HUES64 (cell line): ENCODE measurements around the gene LYPLAL1.

ENCODE experiments used
- H3K27ac ChIP-seq: 2 replicates; pipeline ENCODE4 v1.7.0; 2013; ENCODE audit warnings: low read depth, low read length, inconsistent platforms
- H3K27me3 ChIP-seq: 2 replicates; pipeline ENCODE4 v1.6.1; 2013; ENCODE audit warnings: mild to moderate bottlenecking, low read length; ENCODE audit not compliant: insufficient read depth
- H3K36me3 ChIP-seq: 2 replicates; pipeline ENCODE4 v1.6.1; 2013; ENCODE audit warnings: mild to moderate bottlenecking, low read length; ENCODE audit not compliant: insufficient read depth
- H3K4me1 ChIP-seq: 2 replicates; pipeline ENCODE4 v1.6.1; 2013; ENCODE audit warnings: mild to moderate bottlenecking, low read length, moderate library complexity; ENCODE audit not compliant: insufficient read depth
- H3K4me3 ChIP-seq: 2 replicates; pipeline ENCODE4 v1.5.1; 2013; ENCODE audit warnings: mild to moderate bottlenecking, low read length, moderate library complexity
- H3K9ac ChIP-seq: 2 replicates; pipeline ENCODE4 v1.6.1; 2013; ENCODE audit warnings: mild to moderate bottlenecking, low read depth, low read length
- H3K9me3 ChIP-seq: 2 replicates; pipeline ENCODE4 v1.6.1; 2013; ENCODE audit warnings: low read depth, low read length; ENCODE audit not compliant: insufficient read depth
- WGBS: fragments of 150-250, 120-280 bp; methylation state at CpG from one replicate; pipeline ENCODE4 v1.1.7; 2013; ENCODE audit warnings: missing lambda C conversion rate; 5-methylcytosine and 5-hydroxymethylcytosine counted together

Gene LYPLAL1

GRCh38 chr1:219147571-219148019, 26.1 kb upstream of the LYPLAL1 start:
- H3K27me3 ChIP-seq, result no peaks in the 10 kb centered on the region
- H3K9ac ChIP-seq, result no peak overlapping the region
- 93% methylated on average over 1 of the region's 1 CpG for WGBS
- no peaks in the 10 kb centered on the region for H3K9me3 ChIP-seq
- no peak overlapping the region for H3K27ac ChIP-seq
- no peaks in the 10 kb centered on the region for H3K36me3 ChIP-seq
- H3K4me3 ChIP-seq, result no peak overlapping the region
- H3K4me1 ChIP-seq, result no peaks in the 10 kb centered on the region

- no peaks in the 10 kb centered on the region for H3K4me1 ChIP-seq
- no peaks in the 10 kb centered on the region for H3K36me3 ChIP-seq
- H3K9me3 ChIP-seq, result no peaks in the 10 kb centered on the region
- H3K9ac ChIP-seq, result no peak overlapping the region
- no peak overlapping the region for H3K4me3 ChIP-seq
- H3K27me3 ChIP-seq, result no peaks in the 10 kb centered on the region
- H3K27ac ChIP-seq, result no peak overlapping the region
Measured at GRCh38 chr1:219149009-219149577, 24.6 kb upstream of the LYPLAL1 start.

GRCh38 chr1:219149953-219150352, 23.7 kb upstream of the LYPLAL1 start:
- Histone ChIP-seq H3K4me1 (no peaks in the 10 kb centered on the region), H3K4me3 (no peak overlapping the region), H3K27ac (no peak overlapping the region), H3K9ac (no peak overlapping the region), H3K9me3 (no peaks in the 10 kb centered on the region), H3K36me3 (no peaks in the 10 kb centered on the region), H3K27me3 (no peaks in the 10 kb centered on the region)
- 90% methylated on average over 2 of the region's 3 CpGs for WGBS

GRCh38 chr1:219150913-219151312, 22.8 kb upstream of the LYPLAL1 start:
- H3K9ac ChIP-seq, result no peak overlapping the region
- WGBS, result over 99% methylated on average over 3 of the region's 3 CpGs
- no peaks in the 10 kb centered on the region for H3K9me3 ChIP-seq
- H3K27me3 ChIP-seq, result no peaks in the 10 kb centered on the region
- H3K4me3 ChIP-seq, result no peak overlapping the region
- no peaks in the 10 kb centered on the region for H3K36me3 ChIP-seq
- H3K4me1 ChIP-seq, result no peaks in the 10 kb centered on the region
- no peak overlapping the region for H3K27ac ChIP-seq

GRCh38 chr1:219151467-219151866, 22.2 kb upstream of the LYPLAL1 start:
- 100% methylated on average over 1 of the region's 3 CpGs for WGBS
- no peak overlapping the region for H3K27ac ChIP-seq
- no peaks in the 10 kb centered on the region for H3K36me3 ChIP-seq
- H3K9me3 ChIP-seq, result no peaks in the 10 kb centered on the region
- no peaks in the 10 kb centered on the region for H3K4me1 ChIP-seq
- no peak overlapping the region for H3K4me3 ChIP-seq
- no peak overlapping the region for H3K9ac ChIP-seq
- no peaks in the 10 kb centered on the region for H3K27me3 ChIP-seq

- H3K4me3 ChIP-seq, result no peak overlapping the region
- 89% methylated on average over 2 of the region's 3 CpGs for WGBS
- H3K9ac ChIP-seq, result no peak overlapping the region
- H3K9me3 ChIP-seq, result no peaks in the 10 kb centered on the region
- no peak overlapping the region for H3K27ac ChIP-seq
- H3K27me3 ChIP-seq, result no peaks in the 10 kb centered on the region
- no peaks in the 10 kb centered on the region for H3K4me1 ChIP-seq
- H3K36me3 ChIP-seq, result no peaks in the 10 kb centered on the region
Measured at GRCh38 chr1:219152751-219153150, 20.9 kb upstream of the LYPLAL1 start.

GRCh38 chr1:219153723-219154122, 20.0 kb upstream of the LYPLAL1 start:
- Histone ChIP-seq H3K9me3 (no peaks in the 10 kb centered on the region), H3K27me3 (no peaks in the 10 kb centered on the region), H3K4me3 (no peak overlapping the region), H3K36me3 (no peaks in the 10 kb centered on the region), H3K27ac (no peak overlapping the region), H3K4me1 (no peaks in the 10 kb centered on the region), H3K9ac (no peak overlapping the region)
- WGBS, result 84% methylated on average over 4 of the region's 4 CpGs

- Histone ChIP-seq H3K4me1 (no peaks in the 10 kb centered on the region), H3K36me3 (no peaks in the 10 kb centered on the region), H3K9ac (no peak overlapping the region), H3K27ac (no peak overlapping the region), H3K4me3 (no peak overlapping the region), H3K9me3 (no peaks in the 10 kb centered on the region), H3K27me3 (no peaks in the 10 kb centered on the region)
- WGBS, result 94% methylated on average over 1 of the region's 1 CpG
Measured at GRCh38 chr1:219155135-219155534, 18.5 kb upstream of the LYPLAL1 start.

GRCh38 chr1:219159946-219160645, 13.6 kb upstream of the LYPLAL1 start:
- H3K9me3 ChIP-seq, result no peaks in the 10 kb centered on the region
- no peaks in the 10 kb centered on the region for H3K27me3 ChIP-seq
- no peak overlapping the region for H3K4me3 ChIP-seq
- WGBS, result 98% methylated on average over 3 of the region's 4 CpGs
- no peaks in the 10 kb centered on the region for H3K36me3 ChIP-seq
- H3K4me1 ChIP-seq, result 0 out of 2 replicates have a peak, but pooled peaks cover 9% of the 10 kb centered on the region
- H3K27ac ChIP-seq, result no peak overlapping the region
- H3K9ac ChIP-seq, result no peak overlapping the region

GRCh38 chr1:219160967-219161366, 12.7 kb upstream of the LYPLAL1 start:
- Histone ChIP-seq H3K27ac (no peak overlapping the region), H3K4me3 (no peak overlapping the region), H3K9me3 (no peaks in the 10 kb centered on the region), H3K9ac (no peak overlapping the region), H3K36me3 (no peaks in the 10 kb centered on the region), H3K27me3 (no peaks in the 10 kb centered on the region), H3K4me1 (0 out of 2 replicates have a peak, but pooled peaks cover 9% of the 10 kb centered on the region)
- WGBS, result 92% methylated on average over 2 of the region's 2 CpGs

GRCh38 chr1:219161371-219161770, 12.3 kb upstream of the LYPLAL1 start:
- WGBS, result 96% methylated on average over 1 of the region's 1 CpG
- Histone ChIP-seq H3K27ac (no peak overlapping the region), H3K27me3 (no peaks in the 10 kb centered on the region), H3K9me3 (no peaks in the 10 kb centered on the region), H3K4me1 (0 out of 2 replicates have a peak, but pooled peaks cover 9% of the 10 kb centered on the region), H3K36me3 (no peaks in the 10 kb centered on the region), H3K9ac (no peak overlapping the region), H3K4me3 (no peak overlapping the region)
